ENCODE data around the gene PPM1L. TPM values are rescaled to one million over a fixed set of nuclear protein-coding genes. Genes with fewer than 3 reads are reported as not detected.
A peak's percentile ranks its signal among the peaks of the same experiment; 100 is the strongest.
"Not testable (repeated sequence)": the region's sequence is repeated elsewhere in the genome, so short reads cannot be mapped to it uniquely, and the experiment has no call there.

The PPM1L gene
- 1 to 10 TPM; 7.1 to 9.2 (median 7.8) TPM for polyA plus RNA-seq (ENCODE audit: insufficient read length in 4 of 4)

- peak in 2 of 4 donors; percentile 35 to 60 for DNase-seq (ENCODE audit: low read depth in 4 of 4, low spot score in 3 of 4)
Measured at GRCh38 chr3:160755776-160756304, at the start of gene PPM1L. PPM1L (plus strand) TSS chr3:160756231.

- DNase-seq (ENCODE audit: low read depth in 4 of 4, low spot score in 3 of 4) = peak in 3 of 4 donors; percentile 17 to 27 (median 26)
Measured at GRCh38 chr3:160707187-160707794, 48.7 kb upstream of the PPM1L start.

GRCh38 chr3:160709477-160710182, 46.4 kb upstream of the PPM1L start:
- no peak for DNase-seq (ENCODE audit: low read depth in 4 of 4, low spot score in 3 of 4)

GRCh38 chr3:160713144-160713543, 42.9 kb upstream of the PPM1L start:
- not testable (repeated sequence) for DNase-seq (ENCODE audit: low read depth in 4 of 4, low spot score in 3 of 4)

- DNase-seq (ENCODE audit: low read depth in 4 of 4, low spot score in 3 of 4) = no peak
Measured at GRCh38 chr3:160719710-160720109, 36.3 kb upstream of the PPM1L start.

- DNase-seq (ENCODE audit: low read depth in 4 of 4, low spot score in 3 of 4) = no peak
Measured at GRCh38 chr3:160720123-160720746, 35.8 kb upstream of the PPM1L start.

- no peak for DNase-seq (ENCODE audit: low read depth in 4 of 4, low spot score in 3 of 4)
Measured at GRCh38 chr3:160722331-160722730, 33.7 kb upstream of the PPM1L start.

- no peak for DNase-seq (ENCODE audit: low read depth in 4 of 4, low spot score in 3 of 4)
Measured at GRCh38 chr3:160725338-160725737, 30.7 kb upstream of the PPM1L start.

GRCh38 chr3:160735826-160736225, 20.2 kb upstream of the PPM1L start:
- no peak for DNase-seq (ENCODE audit: low read depth in 4 of 4, low spot score in 3 of 4)

- DNase-seq (ENCODE audit: low read depth in 4 of 4, low spot score in 3 of 4) = no peak
Measured at GRCh38 chr3:160738048-160738447, 18.0 kb upstream of the PPM1L start.

GRCh38 chr3:160739079-160739478, 17.0 kb upstream of the PPM1L start:
- no peak for DNase-seq (ENCODE audit: low read depth in 4 of 4, low spot score in 3 of 4)

GRCh38 chr3:160746976-160747375, 9.1 kb upstream of the PPM1L start:
- DNase-seq (ENCODE audit: low read depth in 4 of 4, low spot score in 3 of 4) = no peak

GRCh38 chr3:160747422-160747821, 8.6 kb upstream of the PPM1L start:
- DNase-seq (ENCODE audit: low read depth in 4 of 4, low spot score in 3 of 4) = no peak

GRCh38 chr3:160748231-160748630, 7.8 kb upstream of the PPM1L start:
- no peak for DNase-seq (ENCODE audit: low read depth in 4 of 4, low spot score in 3 of 4)

- no peak for DNase-seq (ENCODE audit: low read depth in 4 of 4, low spot score in 3 of 4)
Measured at GRCh38 chr3:160748787-160749186, 7.2 kb upstream of the PPM1L start.

GRCh38 chr3:160753953-160754352, 2.1 kb upstream of the PPM1L start:
- no peak for DNase-seq (ENCODE audit: low read depth in 4 of 4, low spot score in 3 of 4)

- peak in 3 of 4 donors; percentile 43 to 44 (median 44) for DNase-seq (ENCODE audit: low read depth in 4 of 4, low spot score in 3 of 4)
Measured at GRCh38 chr3:160754371-160754854, 1.6 kb upstream of the PPM1L start.

- peak; percentile 86 to 92 (median 88) for DNase-seq (ENCODE audit: low read depth in 4 of 4, low spot score in 3 of 4)
Measured at GRCh38 chr3:160754855-160755747, 930 bp upstream of the PPM1L start.

- DNase-seq (ENCODE audit: low read depth in 4 of 4, low spot score in 3 of 4) = peak in 1 of 4 donors; percentile 8
Measured at GRCh38 chr3:160757233-160758106, 1.4 kb downstream of the PPM1L start.
